ENCODE measurements around the gene KAT14.

Gene KAT14

GRCh38 chr20:18133962-18134361, 3.7 kb upstream of the KAT14 start:
- TF ChIP-seq CTCF (IDR thresholded peaks at IDR 0.05; ENCODE audit: low read depth, low read length, missing control alignments), result no peak
- no peak overlapping the region for H3K4me3 ChIP-seq (ENCODE audit: low read depth, low read length)
- no peak for DNase-seq (ENCODE audit: low read depth)

GRCh38 chr20:18138266-18138582, 561 bp downstream of the KAT14 start:
- TF ChIP-seq CTCF (IDR thresholded peaks at IDR 0.05; ENCODE audit: low read depth, low read length, missing control alignments), result no peak
- peak overlapping the region; percentile 85 for H3K4me3 ChIP-seq (ENCODE audit: low read depth, low read length)
- no peak for DNase-seq (ENCODE audit: low read depth)

GRCh38 chr20:18138639-18139583, 1.2 kb downstream of the KAT14 start:
- no peak for TF ChIP-seq CTCF (IDR thresholded peaks at IDR 0.05; ENCODE audit: low read depth, low read length, missing control alignments)
- DNase-seq (ENCODE audit: low read depth), result no peak
- peak overlapping the region; percentile 85 for H3K4me3 ChIP-seq (ENCODE audit: low read depth, low read length)

GRCh38 chr20:18139832-18140231, 2.2 kb downstream of the KAT14 start:
- DNase-seq (ENCODE audit: low read depth), result no peak
- TF ChIP-seq CTCF (IDR thresholded peaks at IDR 0.05; ENCODE audit: low read depth, low read length, missing control alignments), result no peak
- no peak overlapping the region; the same call in 1 of the 2 replicates for H3K4me3 ChIP-seq (ENCODE audit: low read depth, low read length)

GRCh38 chr20:18144541-18145099, 7.0 kb downstream of the KAT14 start:
- DNase-seq (ENCODE audit: low read depth), result no peak
- no peak overlapping the region for H3K4me3 ChIP-seq (ENCODE audit: low read depth, low read length)
- TF ChIP-seq CTCF (IDR thresholded peaks at IDR 0.05; ENCODE audit: low read depth, low read length, missing control alignments), result no peak

- no peak overlapping the region for H3K4me3 ChIP-seq (ENCODE audit: low read depth, low read length)
- no peak for TF ChIP-seq CTCF (IDR thresholded peaks at IDR 0.05; ENCODE audit: low read depth, low read length, missing control alignments)
- DNase-seq (ENCODE audit: low read depth), result no peak
Measured at GRCh38 chr20:18154342-18154741, 16.7 kb downstream of the KAT14 start.
